ENCODE data around the gene GFPT2. TPM values are rescaled to one million over a fixed set of nuclear protein-coding genes. Genes with fewer than 3 reads are reported as not detected.
A peak's percentile ranks its signal among the peaks of the same experiment; 100 is the strongest.

The GFPT2 gene
- polyA plus RNA-seq, 2 of the 4 experiments (the other 2 are of a cell fraction) = 24.4 to 38.0 TPM

DNA sequence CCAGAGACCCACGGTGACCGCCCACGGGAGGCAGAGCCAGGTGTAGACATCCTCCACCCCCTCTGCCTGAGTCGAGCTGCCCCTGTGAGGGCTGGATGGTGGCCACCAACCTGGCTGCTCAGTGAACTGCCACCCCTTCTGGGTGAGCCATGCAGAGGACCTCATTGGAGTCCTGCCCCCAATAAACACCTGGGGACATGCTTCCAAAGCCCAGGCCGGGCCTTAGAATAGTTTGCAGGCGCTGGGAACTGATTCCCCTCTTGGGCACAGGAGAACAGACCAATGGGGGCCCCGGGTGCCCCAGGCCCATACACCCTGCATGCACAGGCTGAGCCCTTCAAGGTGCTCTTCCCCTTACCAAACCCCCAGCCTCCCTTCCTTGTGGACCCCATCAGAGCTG is 38.1 kb upstream of the GFPT2 start:
- Histone ChIP-seq H3K27ac (peak overlapping the region in 1 of 2 experiments; percentile 32; a peak in 1 of 6 replicates), H3K4me2 (no peak overlapping the region), H3K9me3 (no peaks in the 10 kb centered on the region), H3K4me1 (peaks cover 12% of the 10 kb centered on the region), H3K4me3 (no peak overlapping the region)
- DNase-seq (ENCODE audit: low read depth in 1 of 2, low spot score in 1 of 2) (no peak), FAIRE-seq (no peak), ATAC-seq (0 out of 6 replicates have a peak, but pooled peaks of 1 of the 2 experiments have one; percentile 21)
- TF ChIP-seq HES2 (IDR thresholded peaks at IDR 0.05) = no peak
- no peak for TF ChIP-seq ESRRA (IDR thresholded peaks at IDR 0.05; ENCODE audit: borderline replicate concordance, low read length)
- no peak for TF ChIP-seq REST (IDR thresholded peaks at IDR 0.05)
- no peak for TF ChIP-seq EHF (CRISPR knock-in tag; IDR thresholded peaks at IDR 0.05)
- no peak for TF ChIP-seq MAZ (IDR thresholded peaks at IDR 0.05; ENCODE audit: borderline replicate concordance, low read depth, low read length)
- no peak for TF ChIP-seq USF2 (IDR thresholded peaks at IDR 0.05)
- no peak for TF ChIP-seq MAFK (IDR thresholded peaks at IDR 0.05; ENCODE audit: partially characterized antibody)
- TF ChIP-seq CHD4 (IDR thresholded peaks at IDR 0.05; ENCODE audit: borderline replicate concordance) = no peak
- no peak for TF ChIP-seq POLR2A (IDR thresholded peaks at IDR 0.05; ENCODE audit: low read length)
- no peak for TF ChIP-seq HOXB5 (CRISPR knock-in tag; IDR thresholded peaks at IDR 0.05)
- TF ChIP-seq CTCF (IDR thresholded peaks at IDR 0.05) = no peak
- no peak for TF ChIP-seq SREBF2 (IDR thresholded peaks at IDR 0.05)
- no peak for TF ChIP-seq RCOR1 (IDR thresholded peaks at IDR 0.05; ENCODE audit: low read depth, low read length)
- no peak for TF ChIP-seq PHF8 (IDR thresholded peaks at IDR 0.05; ENCODE audit: borderline replicate concordance, low read depth)
- no peak for TF ChIP-seq KDM5A (IDR thresholded peaks at IDR 0.05)
- TF ChIP-seq E2F6 (IDR thresholded peaks at IDR 0.05; ENCODE audit: borderline replicate concordance, low read depth) = no peak
- no peak for TF ChIP-seq MYC (IDR thresholded peaks at IDR 0.05; ENCODE audit: borderline replicate concordance, low read length)
- TF ChIP-seq HOXB13 (CRISPR knock-in tag; IDR thresholded peaks at IDR 0.05; ENCODE audit: low read depth) = no peak
- ChIA-PET POLR2A (no interaction called here), CTCF (interaction anchor here (1.7 kb wide), 1 partner anchor 10 kb away, joined by 4 read pairs; no protein-coding TSS in a partner anchor)
- WGBS (ENCODE audit: missing lambda C conversion rate) = 65% methylated on average over 6 of the region's 7 CpGs

- CTCF ChIA-PET = interaction anchor here (1.7 kb wide), 1 partner anchor 9 kb away, joined by 4 read pairs; no protein-coding TSS in a partner anchor
- peaks cover 5% of the 10 kb centered on the region for H3K4me1 ChIP-seq
- POLR2A ChIA-PET = no interaction called here
- no peak overlapping the region for H3K4me2 ChIP-seq
- ATAC-seq = peak; percentile 60 to 75
- WGBS (ENCODE audit: missing lambda C conversion rate) = 84% methylated on average over 14 of the region's 15 CpGs
- no peaks in the 10 kb centered on the region for H3K9me3 ChIP-seq
- FAIRE-seq = no peak
- no peak overlapping the region for H3K4me3 ChIP-seq
- 0 out of 6 replicates have a peak overlapping the region, but pooled peaks of 1 of the 2 experiments have one; percentile 32 for H3K27ac ChIP-seq
- DNase-seq (ENCODE audit: low read depth in 1 of 2, low spot score in 1 of 2) = peak in 1 of 2 experiments; percentile 30
- TF ChIP-seq BHLHE40 (IDR thresholded peaks at IDR 0.05; ENCODE audit: low read depth, low read length) = no peak
- no peak for TF ChIP-seq RARB (CRISPR knock-in tag; IDR thresholded peaks at IDR 0.05)
- no peak for TF ChIP-seq JUNB (IDR thresholded peaks at IDR 0.05)
- TF ChIP-seq CHD4 (IDR thresholded peaks at IDR 0.05; ENCODE audit: borderline replicate concordance) = no peak
- TF ChIP-seq MAFK (IDR thresholded peaks at IDR 0.05; ENCODE audit: partially characterized antibody) = no peak
- no peak for TF ChIP-seq ELK1 (IDR thresholded peaks at IDR 0.05; ENCODE audit: low read depth, low read length)
- TF ChIP-seq RAD21 (conservative IDR thresholded peaks at IDR 0.05 in 1 of 2, IDR thresholded peaks at IDR 0.05 in 1 of 2) = peak in 1 of 2 experiments; percentile 17; a peak in 1 of 5 replicates
- TF ChIP-seq TP53 (CRISPR knock-in tag; IDR thresholded peaks at IDR 0.05) = no peak
Measured at GRCh38 chr5:180390441-180391190, 37.5 kb upstream of the GFPT2 start.
